HG03175 (cell line): Measurements from ENCODE around the gene RAP1GAP.

Source experiments
- ATAC-seq: cut with Tn5 transposase; IDR thresholded peaks from one replicate; pipeline ENCODE4 v1.9.1; 2021; ENCODE audit warnings: mild to moderate bottlenecking, moderate library complexity; ENCODE audit not compliant: unreplicated experiment

Gene RAP1GAP

DNA sequence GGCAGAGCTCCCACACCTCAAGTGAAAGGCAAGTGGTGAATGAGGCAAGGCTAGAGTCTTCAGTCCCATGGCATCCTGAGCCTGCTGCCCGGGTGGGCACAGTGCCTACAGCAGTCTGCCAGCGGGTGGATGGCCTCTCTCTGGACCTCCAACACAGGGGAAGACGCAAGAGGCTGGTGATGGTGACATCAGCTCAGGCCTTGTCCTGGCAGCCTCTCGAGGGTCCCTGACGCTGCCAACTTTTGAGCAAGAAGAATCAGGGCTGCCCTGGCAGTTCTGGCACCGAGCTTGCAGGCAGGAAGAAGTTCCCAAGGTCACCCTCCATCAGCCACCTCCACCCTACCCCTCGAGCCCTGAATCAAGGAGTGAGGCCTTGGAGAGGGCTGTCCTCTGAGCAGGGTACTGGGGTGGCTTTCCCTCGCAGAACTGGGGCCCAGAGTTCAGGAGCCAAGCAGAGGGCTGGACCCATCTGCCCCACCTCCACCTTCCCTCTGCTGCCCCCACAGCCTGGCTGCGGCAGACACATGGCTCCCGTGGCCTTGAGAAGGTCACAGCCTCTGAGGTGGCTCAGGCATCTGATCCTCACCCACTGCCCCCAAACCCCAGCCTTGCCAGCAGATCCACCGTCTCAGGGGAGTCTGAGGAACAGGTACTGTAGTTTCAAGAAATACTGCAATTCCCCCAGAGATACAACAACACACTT lies 5.8 kb downstream of the RAP1GAP start:
- ATAC-seq: no peak

DNA sequence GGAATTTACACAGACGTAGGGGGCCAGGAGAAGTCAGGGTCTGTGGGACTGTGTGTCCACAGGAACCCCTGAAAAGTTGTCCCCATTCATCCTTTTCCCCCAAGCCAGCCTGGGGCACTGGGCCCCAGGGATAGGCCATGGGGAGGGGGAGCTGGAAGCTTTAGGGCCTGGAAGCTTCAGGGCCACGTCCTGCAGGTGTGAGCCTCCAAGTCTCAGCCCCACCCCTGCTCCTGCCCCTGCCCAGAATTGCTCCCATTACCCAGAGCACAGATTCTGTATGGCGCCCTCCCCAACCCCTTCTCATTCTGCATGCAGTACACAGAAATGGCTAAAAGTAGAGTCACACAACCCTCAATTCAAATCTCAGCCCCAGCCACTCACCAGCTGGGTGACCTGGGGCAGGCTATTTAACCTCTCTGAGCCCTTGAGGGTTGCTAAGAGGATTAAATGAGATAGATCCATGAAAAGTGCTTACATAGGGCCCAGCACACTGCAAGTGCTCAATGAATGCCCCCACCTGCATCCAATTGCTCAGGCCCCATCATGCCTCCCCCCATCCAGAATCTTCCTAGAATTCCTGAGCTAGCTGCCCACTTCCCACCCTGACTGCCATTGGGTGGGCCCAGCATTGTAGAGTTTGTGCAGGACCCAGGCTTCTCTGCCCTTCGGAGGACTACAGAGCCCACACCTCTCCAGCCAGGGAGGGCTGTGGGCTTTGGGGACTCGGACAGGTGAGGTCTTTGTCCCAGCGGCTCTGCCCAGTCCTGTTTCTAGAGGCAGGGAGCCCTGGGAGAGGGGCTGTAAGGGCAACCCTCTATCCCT lies 6.5 kb downstream of the RAP1GAP start:
- ATAC-seq: no peak

DNA sequence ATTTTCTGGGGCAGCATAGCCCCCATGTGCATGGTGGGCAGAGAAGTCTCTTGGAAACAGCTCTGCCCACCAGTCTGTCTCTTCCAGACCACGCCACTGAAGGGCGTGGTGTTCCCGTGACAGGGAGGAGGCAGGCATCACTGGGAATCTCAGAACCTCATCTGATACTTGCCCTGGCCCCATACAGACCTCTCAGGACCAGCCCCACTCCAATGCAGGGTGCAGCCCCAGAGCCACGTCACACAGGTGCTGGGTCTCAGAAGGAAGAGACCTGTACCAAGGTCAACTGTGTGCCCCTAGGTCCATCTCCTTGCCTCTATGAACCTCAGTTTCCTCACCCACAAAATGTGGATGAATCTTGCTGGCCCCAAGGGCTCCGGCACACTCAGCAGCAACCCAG lies 7.3 kb downstream of the RAP1GAP start:
- no peak for ATAC-seq

DNA sequence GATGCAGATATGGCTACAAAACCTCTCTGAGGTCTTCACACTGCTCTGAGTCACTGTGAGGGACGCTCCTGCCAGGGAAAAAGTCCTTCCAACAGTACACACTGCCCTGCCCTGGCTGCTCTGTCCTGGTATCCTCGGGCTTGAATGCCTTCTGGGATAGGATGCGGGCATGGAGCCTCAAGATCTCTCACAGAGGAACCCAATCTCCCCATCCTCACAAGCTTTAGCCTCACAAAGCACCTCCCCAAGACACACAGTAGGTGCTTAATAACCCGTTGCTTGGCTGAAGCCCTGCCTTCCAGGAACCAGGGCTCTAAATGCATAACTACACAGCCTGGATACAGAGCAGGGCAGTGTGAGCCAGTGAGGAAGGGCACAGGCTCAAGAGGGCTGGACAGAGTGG lies 9.2 kb downstream of the RAP1GAP start:
- no peak for ATAC-seq

DNA sequence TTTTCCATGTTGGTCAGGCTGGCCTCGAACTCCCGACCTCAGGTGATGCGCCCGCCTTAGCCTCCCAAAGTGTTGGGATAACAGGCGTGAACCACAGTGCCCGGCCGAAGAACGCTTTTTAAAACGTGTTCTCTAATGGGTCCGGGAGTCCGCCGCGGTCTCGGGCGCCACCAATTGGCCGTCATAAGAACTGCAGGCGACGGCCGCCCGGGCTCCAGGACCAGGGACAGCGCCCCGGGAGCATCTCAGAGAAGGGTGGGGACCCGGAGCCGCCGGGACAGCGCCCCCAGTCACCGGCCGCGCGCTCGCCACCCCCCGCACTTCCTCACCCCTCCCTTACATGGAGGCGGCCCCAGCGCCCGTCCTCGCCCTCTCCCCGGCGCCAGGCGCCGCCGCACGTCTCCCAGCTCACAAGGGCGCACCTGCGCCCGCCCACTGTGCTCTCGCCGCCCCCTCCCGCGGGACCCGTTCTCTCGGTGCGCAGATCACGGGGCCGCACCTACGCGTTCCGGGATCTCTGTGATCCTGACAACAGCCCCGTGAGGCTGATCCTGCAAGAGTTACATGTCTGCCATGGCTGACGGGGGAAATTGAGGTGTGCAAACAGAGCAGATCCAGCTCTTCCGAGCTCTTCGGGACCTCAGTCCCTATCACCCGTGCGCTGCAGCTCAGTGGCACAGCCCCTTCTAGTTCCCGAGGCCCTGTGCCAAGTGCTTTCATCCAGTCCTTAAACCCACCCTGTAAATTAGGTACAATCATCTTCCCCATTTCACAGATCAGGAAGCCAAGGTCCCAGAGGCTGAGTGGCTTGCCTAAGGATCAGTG lies 9.8 kb downstream of the RAP1GAP start:
- no peak for ATAC-seq

DNA sequence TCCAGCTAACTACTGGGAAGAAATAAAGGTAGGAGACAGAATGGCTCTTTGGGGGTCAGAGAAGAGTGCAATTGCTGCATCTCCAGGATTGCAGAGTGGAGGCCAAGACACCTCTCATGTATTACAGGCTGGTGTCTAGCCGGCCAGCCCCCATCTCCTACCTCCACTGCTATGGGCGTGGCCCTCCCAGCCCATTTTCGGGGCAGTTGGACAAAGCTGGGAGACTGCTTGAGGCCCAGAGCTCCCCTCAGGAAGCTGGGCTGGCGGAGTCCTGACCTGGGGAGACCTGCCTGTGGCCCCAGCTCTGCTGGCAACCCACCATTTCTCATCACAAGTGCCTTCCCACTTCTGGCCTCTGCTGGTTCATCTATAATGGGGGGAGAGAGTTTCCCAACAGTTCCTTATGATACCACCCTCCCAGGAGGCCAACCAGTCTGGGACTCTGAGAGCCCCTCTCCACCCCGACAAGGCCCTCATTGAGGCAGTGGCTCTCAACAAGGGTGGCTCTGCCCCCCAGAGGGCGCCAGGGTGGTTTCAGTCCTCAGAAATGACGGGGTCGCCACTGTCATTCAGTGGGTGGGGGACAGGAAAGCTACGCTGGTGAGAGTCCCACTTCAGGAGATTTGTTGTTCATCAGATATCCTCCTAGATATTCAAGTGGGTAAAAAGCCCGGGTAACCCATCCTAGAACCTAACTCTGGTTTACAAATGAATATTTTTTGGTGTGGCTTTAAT lies 11.5 kb downstream of the RAP1GAP start:
- no peak for ATAC-seq

DNA sequence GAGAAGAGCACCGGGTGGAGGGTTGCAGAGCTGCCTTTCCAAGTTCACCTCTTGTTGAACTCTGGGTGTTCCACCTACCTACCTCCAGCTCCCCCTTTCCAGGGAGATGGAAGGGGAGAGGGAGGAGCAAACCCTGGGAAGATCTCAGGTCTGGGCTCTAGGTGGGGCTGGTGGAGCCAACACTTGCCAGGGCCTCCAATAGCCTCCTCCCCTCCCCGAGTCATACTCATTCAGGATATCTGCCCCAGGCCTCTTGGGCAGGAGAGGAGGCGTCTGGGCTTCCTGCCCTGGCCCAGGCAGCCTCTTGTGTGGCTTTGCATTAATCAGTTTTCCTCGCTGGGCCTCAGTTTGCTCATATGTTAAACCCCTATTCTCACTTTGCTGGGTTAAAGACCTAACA lies 13.4 kb downstream of the RAP1GAP start:
- no peak for ATAC-seq

DNA sequence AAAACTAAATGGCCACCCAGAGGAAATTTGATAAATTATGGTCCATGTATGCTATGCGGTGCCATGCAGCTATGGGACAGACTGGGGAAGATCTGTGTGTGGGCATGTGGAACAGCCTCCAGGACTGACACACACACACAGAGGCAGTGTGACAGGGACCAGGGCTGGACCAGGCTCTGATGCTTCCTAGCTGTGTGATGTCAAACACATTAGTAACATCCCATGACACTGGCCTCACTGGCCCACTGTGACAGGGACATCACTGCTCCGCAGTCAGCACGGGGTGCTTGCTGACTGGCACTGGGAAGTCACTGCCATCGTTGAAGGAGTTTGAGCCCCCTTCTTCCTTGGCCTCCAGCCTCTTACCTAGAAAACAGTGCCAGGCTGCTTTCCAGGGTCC lies 13.9 kb downstream of the RAP1GAP start:
- ATAC-seq: no peak

DNA sequence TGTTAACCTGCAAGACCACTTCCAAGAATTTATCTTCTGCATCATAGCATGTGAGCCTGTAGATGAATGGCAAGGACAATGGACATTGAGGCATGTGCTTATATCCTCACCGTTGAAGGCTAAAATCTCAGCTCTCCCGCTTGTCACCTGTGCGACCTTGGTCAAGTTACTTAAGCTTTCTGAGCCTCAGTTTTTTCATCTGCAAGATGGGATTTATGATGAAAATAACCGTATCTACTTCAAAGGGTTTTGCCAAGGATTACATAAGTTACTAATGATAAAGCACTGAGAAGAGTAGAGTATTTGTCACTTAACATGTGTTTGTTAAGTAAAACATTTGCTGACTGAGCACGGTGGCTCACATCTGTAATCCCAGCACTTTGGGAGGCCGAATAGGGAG lies 14.9 kb downstream of the RAP1GAP start:
- ATAC-seq: no peak

DNA sequence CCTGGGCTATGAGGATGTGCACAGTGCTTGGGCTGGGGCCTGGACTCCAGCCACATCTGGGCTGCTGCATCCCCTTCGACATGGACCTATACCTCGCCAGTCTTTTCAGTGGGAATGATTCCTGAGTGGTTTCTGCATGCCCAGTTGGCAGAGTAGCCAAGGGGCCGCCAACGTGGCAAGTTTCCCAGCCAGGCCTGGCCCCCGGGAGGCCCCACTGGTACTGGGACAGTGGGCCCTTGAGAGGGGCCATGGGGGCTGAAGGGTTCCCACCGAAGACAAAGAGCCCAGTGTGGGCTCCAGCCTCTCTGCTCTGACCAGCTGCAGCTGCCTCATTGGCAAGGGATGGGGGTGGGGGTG lies 15.4 kb downstream of the RAP1GAP start:
- no peak for ATAC-seq

DNA sequence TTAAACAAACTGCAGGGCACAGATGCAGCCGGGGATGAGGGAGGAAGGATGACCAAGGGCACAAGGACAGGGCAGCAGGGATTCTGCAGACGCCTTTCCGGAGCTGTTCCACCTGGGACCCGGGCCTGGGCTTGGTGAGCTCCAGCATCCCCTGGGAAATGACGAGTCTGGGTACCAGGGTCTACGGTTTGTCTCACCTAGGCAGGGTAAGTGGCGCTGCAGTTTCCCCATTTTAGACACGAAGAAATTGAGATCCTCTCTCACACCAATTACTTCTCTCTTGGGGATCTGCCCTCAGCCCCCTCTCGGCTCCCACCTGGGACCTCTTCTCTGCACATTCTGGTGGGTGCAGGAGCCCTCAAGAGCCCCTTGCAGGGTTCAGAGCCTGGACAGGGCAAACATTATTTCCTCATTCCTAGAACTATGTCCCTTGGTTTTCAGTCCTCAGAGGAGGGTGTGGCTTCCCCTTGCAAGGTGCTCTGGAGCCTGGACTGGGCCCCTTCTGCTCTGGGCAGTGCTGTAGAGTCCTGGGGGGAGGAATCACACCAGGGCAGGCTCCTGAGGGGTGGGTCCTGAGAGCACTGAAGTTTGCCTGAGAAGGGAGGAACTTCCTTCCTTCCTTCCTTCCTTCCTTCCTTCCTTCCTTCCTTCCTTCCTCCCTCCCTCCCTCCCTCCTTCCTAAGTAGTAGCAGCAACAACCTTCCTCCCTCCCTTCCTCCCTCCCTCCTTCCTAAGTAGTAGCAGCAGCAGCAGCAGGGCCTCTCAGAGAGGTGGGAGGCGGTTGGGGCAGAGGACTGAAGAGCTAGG lies 16.0 kb downstream of the RAP1GAP start:
- ATAC-seq: no peak

DNA sequence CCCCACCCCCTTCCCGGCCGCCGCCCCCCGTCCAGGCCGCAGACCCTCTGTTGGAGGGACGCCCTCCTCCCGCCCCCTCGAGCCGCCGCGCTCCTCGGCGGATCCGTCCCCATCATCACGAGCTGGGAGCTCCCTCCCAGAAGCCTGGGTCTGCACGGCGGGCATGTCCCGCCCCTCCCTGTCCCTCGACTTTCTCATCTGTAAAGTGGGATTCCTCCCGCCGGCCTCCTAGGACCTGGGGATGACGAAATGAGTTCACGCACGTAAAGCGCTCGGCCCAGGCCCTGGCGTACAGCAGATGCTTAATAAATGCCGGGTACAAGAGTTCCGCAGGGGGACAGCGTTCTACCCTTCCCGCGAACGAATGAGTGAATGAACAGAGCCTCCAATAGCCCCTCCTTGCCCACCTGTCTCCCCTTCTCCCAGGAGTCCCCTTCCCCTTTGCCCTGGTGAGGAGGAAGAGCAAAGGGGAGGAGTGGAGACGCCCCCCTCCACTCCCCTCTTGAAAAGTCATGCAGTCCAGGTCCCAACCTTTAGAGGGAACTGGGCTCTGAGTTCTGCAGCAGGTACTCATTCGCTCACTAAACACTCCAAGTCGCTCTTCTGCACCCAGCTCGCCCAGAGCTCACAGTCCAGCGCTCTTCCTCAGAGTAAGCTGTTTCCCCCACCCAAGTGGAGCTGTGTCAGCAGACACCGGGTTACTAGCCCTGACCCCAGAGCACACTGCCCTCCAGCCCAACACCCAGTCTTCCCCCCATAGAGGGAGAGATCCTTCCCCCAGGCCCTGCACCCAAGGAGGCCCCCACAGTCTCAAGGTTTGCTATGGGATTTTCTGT lies 16.8 kb downstream of the RAP1GAP start:
- no peak for ATAC-seq

DNA sequence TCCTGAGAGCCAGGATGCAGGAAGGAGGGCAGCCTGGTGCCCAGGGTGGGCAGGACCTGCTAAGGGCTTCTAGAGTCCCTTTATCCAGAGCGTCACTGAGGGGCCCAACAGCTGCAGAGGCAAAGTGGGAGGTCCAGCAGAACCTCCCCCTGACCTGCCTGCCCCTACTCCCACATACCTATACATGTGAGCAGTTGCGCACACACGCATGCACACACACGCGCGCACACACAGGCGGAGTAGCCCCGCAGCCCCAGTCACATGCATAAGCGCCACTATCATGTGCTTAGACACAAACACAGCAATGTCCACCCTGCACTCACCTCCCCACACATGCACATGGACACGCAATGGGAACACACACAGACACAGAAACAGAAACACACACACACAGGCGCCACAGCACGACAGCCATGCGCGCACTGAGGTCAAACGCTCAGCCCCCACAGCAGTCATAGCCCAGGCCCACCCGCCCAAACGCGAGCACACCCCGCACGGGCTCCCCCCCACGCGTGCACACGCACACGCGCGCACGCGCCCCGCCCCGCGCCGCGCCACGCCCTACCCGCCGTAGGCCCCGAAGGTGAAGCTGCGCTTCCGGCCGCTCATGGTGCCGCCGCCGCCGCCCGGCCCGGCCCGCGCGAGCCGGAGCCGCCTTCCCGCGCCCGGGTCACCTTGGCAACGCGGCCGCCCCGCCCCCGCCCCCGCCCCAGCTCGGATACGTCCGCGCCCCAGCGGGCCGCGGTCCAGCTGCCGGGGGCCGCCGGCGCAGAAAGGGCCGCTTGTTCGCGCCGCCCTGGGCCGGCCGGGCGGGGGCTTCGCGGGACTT lies 17.7 kb downstream of the RAP1GAP start:
- no peak for ATAC-seq

DNA sequence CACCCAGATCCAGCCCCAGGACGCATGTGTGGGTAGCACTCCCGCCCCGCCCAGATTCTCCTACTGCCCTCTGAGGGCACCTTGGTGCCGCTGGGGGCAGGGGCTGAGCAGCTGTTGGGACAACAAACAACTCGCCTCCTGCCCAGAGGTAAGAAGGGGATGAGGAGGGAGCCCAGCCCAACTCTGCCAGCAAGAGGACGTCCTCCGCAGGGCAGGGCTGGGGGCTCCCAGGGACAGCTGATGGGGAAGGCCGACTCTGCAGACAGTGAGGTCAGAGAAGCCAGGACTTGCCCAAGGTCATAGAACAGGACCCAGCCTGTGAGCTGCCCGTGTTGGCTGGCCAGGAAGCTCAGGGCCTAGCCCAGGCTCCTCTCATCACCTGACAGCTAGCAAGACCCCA lies 18.8 kb downstream of the RAP1GAP start:
- ATAC-seq: no peak

DNA sequence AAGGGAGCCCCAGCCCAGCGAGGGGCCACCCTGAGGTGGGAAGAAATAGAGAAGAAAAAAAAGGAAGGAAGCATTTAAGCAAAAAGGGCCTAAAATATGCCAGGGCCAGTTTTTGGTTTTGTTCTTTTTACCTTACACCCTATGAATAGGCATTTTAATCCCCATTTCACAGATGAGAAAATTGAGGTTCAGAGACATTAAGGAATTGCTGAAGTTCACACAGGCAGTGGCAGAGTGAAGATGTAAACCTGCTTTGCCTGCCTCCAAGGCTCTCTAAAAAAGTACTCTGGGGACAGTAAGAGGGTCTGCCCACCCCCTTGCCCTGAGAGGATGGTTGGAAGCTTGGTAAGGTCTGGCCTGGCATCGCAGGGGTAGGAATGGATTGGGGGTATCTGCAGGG lies 19.8 kb downstream of the RAP1GAP start:
- ATAC-seq: no peak

DNA sequence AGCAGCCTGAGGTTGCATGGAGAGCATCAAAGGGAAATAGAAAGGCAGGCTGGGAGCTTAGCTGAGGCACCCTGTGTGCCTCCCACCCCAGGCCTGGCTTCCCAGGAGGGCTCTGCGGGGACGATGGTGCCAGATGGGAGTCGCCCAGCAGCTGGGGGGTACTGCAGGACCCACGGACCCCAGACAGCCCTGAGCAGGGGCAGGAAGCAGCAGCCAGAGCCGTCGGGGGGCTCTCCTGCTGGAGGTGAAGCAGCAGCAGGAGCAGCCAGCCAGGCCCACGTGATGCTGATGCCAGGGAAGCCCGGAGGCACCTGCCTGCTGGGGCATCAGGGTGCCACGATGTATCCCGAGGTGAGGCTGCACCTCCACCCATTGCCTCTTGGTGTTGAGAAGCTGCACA lies 20.4 kb downstream of the RAP1GAP start:
- no peak for ATAC-seq

DNA sequence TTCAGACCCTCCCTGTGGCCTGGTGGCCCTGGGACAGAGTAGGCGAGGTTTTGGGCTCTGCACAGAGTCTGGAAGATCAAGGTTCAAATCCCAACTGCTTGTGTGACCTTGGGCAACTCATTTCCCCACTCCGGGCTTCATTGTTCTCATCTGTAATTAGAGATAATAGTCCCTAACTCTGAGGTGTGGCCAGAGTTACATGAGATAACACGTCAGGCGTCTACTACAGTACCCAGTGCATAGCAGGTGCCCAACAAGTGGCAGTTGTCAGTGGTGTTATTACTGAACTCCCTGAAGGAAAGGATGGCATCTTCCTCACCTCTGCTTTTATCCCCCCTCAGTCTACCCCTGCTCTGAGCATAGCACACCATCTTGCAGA lies 20.8 kb downstream of the RAP1GAP start:
- ATAC-seq: no peak
